WTC11 (cell line): ENCODE data around the gene FUT8. TPM values are rescaled to one million over a fixed set of nuclear protein-coding genes. Genes with fewer than 3 reads are reported as not detected.

Source experiments
- ATAC-seq: fragments of 200-7000 bp; cut with Tn5 transposase; 2 replicates; pipeline ENCODE4 v1.10.0; 2021; ENCODE audit warnings: mild to moderate bottlenecking, moderate library complexity
- CTCF ChIA-PET: fragments of 300-600 bp; sonication (Branson Sonifier 250); formaldehyde crosslinking; loops from one replicate; lab custom pipeline; 2021; ENCODE audit warnings: antibody characterized with exemption; lab: Charles Lee
- POLR2A ChIA-PET: fragments of 350-600 bp; sonication (Branson Sonifier 250); formaldehyde crosslinking; loops from one replicate; lab custom pipeline; 2021; ENCODE audit warnings: antibody characterized with exemption; lab: Charles Lee
- DNase-seq: peaks from one replicate; pipeline ENCODE4 v3.0.0; 2021; ENCODE audit warnings: low spot score
- H3K27ac Mint-ChIP-seq: 2 replicates; pipeline ENCODE4 v1.8.0; 2021; ENCODE audit warnings: mixed read lengths
- H3K27me3 Mint-ChIP-seq: 2 replicates; pipeline ENCODE4 v1.8.0; 2021; ENCODE audit warnings: low read depth, mild to moderate bottlenecking, moderate library complexity, mixed read lengths
- H3K36me3 Mint-ChIP-seq: 2 replicates; pipeline ENCODE4 v1.8.0; 2021; ENCODE audit warnings: mixed read lengths
- H3K4me1 Mint-ChIP-seq: 2 replicates; pipeline ENCODE4 v1.8.0; 2022; ENCODE audit warnings: mixed read lengths
- H3K4me3 Mint-ChIP-seq: 2 replicates; pipeline ENCODE4 v1.8.0; 2021; ENCODE audit warnings: mild to moderate bottlenecking, moderate library complexity, mixed read lengths
- H3K9me3 Mint-ChIP-seq: 2 replicates; pipeline ENCODE4 v1.8.0; 2021; ENCODE audit warnings: mixed read lengths
- ATF1 ChIP-seq: sonication (generic); formaldehyde crosslinking; IDR thresholded peaks from 2 replicates; pipeline ENCODE4 v1.8.1; 2023; ENCODE audit warnings: mild to moderate bottlenecking, moderate library complexity, missing genetic modification reagents
- CBFB ChIP-seq: sonication (generic); formaldehyde crosslinking; IDR thresholded peaks from 2 replicates; pipeline ENCODE4 v1.8.1; 2022; ENCODE audit warnings: mild to moderate bottlenecking, low read depth, missing genetic modification reagents
- EMX1 ChIP-seq: fragments of 250-450 bp; sonication (Bioruptor Pico); IDR thresholded peaks from 2 replicates; pipeline ENCODE4 v1.8.0; 2021; ENCODE audit warnings: mild to moderate bottlenecking
- ETV6 ChIP-seq: sonication (generic); formaldehyde crosslinking; IDR thresholded peaks from 2 replicates; pipeline ENCODE4 v1.8.1; 2022; ENCODE audit warnings: mild to moderate bottlenecking, missing genetic modification reagents
- FOXP1 ChIP-seq: sonication (generic); formaldehyde crosslinking; IDR thresholded peaks from 2 replicates; pipeline ENCODE4 v1.8.0; 2022; ENCODE audit warnings: missing genetic modification reagents, mild to moderate bottlenecking, moderate library complexity, borderline replicate concordance
- GRHL2 ChIP-seq: fragments of 250-450 bp; sonication (Bioruptor Pico); IDR thresholded peaks from 2 replicates; pipeline ENCODE4 v1.8.0; 2022; ENCODE audit warnings: mild to moderate bottlenecking, moderate library complexity; ENCODE audit not compliant: insufficient replicate concordance, severe bottlenecking
- JAZF1 ChIP-seq: fragments of 250-450 bp; sonication (Bioruptor Pico); IDR thresholded peaks from 2 replicates; pipeline ENCODE4 v1.9.0; 2021; ENCODE audit warnings: moderate library complexity, mild to moderate bottlenecking, inconsistent platforms
- JUN ChIP-seq: sonication (generic); formaldehyde crosslinking; IDR thresholded peaks from 2 replicates; pipeline ENCODE4 v1.8.0; 2023; ENCODE audit warnings: mild to moderate bottlenecking, missing genetic modification reagents
- KAT7 ChIP-seq: sonication (generic); formaldehyde crosslinking; IDR thresholded peaks from 2 replicates; pipeline ENCODE4 v1.8.1; 2023; ENCODE audit warnings: missing genetic modification reagents, mild to moderate bottlenecking, borderline replicate concordance
- NR3C1 ChIP-seq: sonication (generic); formaldehyde crosslinking; conservative IDR thresholded peaks from 2 replicates; pipeline ENCODE4 v1.8.1; 2023; ENCODE audit warnings: low read depth, mild to moderate bottlenecking, missing genetic modification reagents
- RELA ChIP-seq: sonication (generic); formaldehyde crosslinking; IDR thresholded peaks from 2 replicates; pipeline ENCODE4 v1.8.1; 2022; ENCODE audit warnings: missing genetic modification reagents, mild to moderate bottlenecking, borderline replicate concordance
- SOX15 ChIP-seq: fragments of 250-450 bp; sonication (Bioruptor Pico); IDR thresholded peaks from 2 replicates; pipeline ENCODE4 v1.9.0; 2021; ENCODE audit warnings: mild to moderate bottlenecking
- SP1 ChIP-seq: sonication (generic); formaldehyde crosslinking; conservative IDR thresholded peaks from 2 replicates; pipeline ENCODE4 v1.8.1; 2022; ENCODE audit warnings: missing genetic modification reagents
- ZNF138 ChIP-seq: sonication (generic); formaldehyde crosslinking; conservative IDR thresholded peaks from 2 replicates; pipeline ENCODE4 v1.8.1; 2022; ENCODE audit warnings: mild to moderate bottlenecking, moderate library complexity, missing genetic modification reagents
- total RNA-seq: library from RNA; stranded (reverse); gene quantifications from 3 replicates; pipeline ENCODE4 v1.2.3, GENCODE V29; 2021
- TF ChIP-seq, protein P1 (sequence below): sonication (generic); formaldehyde crosslinking; IDR thresholded peaks from 2 replicates; pipeline ENCODE4 v1.8.1; 2022; ENCODE audit warnings: low read depth, missing genetic modification reagents, borderline replicate concordance
- TF ChIP-seq, protein P2 (sequence below): sonication (generic); formaldehyde crosslinking; IDR thresholded peaks from 2 replicates; pipeline ENCODE4 v1.8.1; 2022; ENCODE audit warnings: missing genetic modification reagents, borderline replicate concordance
- TF ChIP-seq, protein P3 (sequence below): sonication (generic); formaldehyde crosslinking; IDR thresholded peaks from 2 replicates; pipeline ENCODE4 v1.8.0; 2022; ENCODE audit warnings: mild to moderate bottlenecking, missing genetic modification reagents
- TF ChIP-seq, protein P4 (sequence below): sonication (generic); formaldehyde crosslinking; IDR thresholded peaks from 2 replicates; pipeline ENCODE4 v1.8.1; 2023; ENCODE audit warnings: mild to moderate bottlenecking, moderate library complexity, missing genetic modification reagents
- TF ChIP-seq, protein P5 (sequence below): sonication (generic); formaldehyde crosslinking; IDR thresholded peaks from 2 replicates; pipeline ENCODE4 v1.8.0; 2022; ENCODE audit warnings: mild to moderate bottlenecking, missing genetic modification reagents

The FUT8 gene
- total RNA-seq, 1 experiment from 2014 or later: 37.9 TPM

DNA sequence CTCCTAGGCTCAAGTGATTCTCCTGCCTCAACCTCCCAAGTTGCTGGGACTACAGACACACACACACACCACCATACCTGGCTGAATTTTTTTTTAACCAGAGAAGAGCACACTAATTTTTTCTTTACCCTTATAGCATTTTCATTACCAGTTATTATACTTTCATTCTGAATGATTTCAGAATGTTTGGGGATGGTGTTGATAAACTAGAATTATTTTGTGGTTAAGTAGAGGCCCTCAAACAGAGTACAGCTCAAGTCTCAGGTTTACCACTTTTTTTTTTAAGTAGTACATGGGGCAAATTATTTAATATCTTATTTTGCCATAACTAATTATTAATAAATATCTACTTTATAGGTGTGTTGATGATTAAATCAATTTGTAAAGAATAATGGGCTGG, 86.6 kb downstream of the FUT8 start (continued):
- TF ChIP-seq, protein P1, sequence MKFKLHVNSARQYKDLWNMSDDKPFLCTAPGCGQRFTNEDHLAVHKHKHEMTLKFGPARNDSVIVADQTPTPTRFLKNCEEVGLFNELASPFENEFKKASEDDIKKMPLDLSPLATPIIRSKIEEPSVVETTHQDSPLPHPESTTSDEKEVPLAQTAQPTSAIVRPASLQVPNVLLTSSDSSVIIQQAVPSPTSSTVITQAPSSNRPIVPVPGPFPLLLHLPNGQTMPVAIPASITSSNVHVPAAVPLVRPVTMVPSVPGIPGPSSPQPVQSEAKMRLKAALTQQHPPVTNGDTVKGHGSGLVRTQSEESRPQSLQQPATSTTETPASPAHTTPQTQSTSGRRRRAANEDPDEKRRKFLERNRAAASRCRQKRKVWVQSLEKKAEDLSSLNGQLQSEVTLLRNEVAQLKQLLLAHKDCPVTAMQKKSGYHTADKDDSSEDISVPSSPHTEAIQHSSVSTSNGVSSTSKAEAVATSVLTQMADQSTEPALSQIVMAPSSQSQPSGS: no peak

DNA sequence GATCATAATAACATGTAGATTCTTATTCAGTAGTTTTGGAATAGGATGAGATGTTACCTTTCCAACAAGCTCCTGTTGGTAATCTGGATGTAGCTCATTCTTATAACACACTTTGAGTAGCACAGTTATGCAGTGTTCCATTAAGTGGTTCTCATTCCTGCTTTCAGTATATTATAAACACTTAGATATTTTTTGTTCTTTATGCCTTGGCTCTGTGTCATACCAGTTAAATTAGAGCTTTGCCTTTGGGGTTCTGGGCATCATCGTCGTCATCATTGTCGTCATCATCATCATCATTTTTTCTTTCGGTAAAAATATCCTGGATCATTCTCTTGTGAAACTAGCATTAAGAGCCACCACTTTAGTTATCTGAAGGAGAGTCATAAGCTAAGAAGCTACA, 87.5 kb downstream of the FUT8 start:
- no peak overlapping the region for H3K27ac Mint-ChIP-seq
- ATAC-seq (no peak), DNase-seq (no peak)
- no peaks in the 10 kb centered on the region for H3K4me1 Mint-ChIP-seq
- H3K27me3 Mint-ChIP-seq: peaks cover 48% of the 10 kb centered on the region
- CTCF ChIA-PET: no interaction called here
- H3K4me3 Mint-ChIP-seq: no peak overlapping the region
- H3K36me3 Mint-ChIP-seq: peaks cover 7% of the 10 kb centered on the region
- TF ChIP-seq ETV6 (CRISPR knock-in tag) (no peak), JUN (CRISPR knock-in tag) (no peak), FOXP1 (CRISPR knock-in tag) (no peak), CBFB (CRISPR knock-in tag) (no peak), RELA (no peak), SP1 (CRISPR knock-in tag) (no peak)
- TF ChIP-seq, protein P2, sequence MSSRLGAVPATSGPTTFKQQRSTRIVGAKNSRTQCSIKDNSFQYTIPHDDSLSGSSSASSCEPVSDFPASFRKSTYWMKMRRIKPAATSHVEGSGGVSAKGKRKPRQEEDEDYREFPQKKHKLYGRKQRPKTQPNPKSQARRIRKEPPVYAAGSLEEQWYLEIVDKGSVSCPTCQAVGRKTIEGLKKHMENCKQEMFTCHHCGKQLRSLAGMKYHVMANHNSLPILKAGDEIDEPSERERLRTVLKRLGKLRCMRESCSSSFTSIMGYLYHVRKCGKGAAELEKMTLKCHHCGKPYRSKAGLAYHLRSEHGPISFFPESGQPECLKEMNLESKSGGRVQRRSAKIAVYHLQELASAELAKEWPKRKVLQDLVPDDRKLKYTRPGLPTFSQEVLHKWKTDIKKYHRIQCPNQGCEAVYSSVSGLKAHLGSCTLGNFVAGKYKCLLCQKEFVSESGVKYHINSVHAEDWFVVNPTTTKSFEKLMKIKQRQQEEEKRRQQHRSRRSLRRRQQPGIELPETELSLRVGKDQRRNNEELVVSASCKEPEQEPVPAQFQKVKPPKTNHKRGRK (CRISPR knock-in tag): no peak
- TF ChIP-seq, all 79 proteins: peak for 0
- peaks cover 12% of the 10 kb centered on the region for H3K9me3 Mint-ChIP-seq
- POLR2A ChIA-PET: interaction anchor here (0.6 kb wide), 2 partner anchors 14 to 182 kb away, joined by 3 read pairs; no protein-coding TSS in a partner anchor

DNA sequence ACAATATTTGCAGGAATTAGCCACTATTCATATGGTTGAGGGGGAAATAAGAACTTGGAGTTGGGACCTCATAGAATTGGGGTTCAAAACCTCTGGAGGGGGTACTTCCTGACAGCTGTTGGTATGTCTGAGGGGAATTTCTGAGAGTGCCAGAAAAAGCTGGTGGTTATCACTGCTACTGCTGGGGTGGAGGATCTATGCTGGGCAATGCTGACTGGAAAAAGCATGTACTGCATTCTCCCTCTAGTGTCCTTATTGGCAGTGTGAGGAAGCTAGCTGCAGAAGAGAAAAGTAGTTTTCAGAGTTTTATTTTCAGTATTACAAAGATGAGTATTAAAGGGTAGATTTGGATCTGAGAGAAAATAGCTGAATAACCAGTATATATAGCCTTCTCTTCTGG, 88.8 kb downstream of the FUT8 start:
- peaks cover 6% of the 10 kb centered on the region for H3K9me3 Mint-ChIP-seq
- TF ChIP-seq GRHL2 (CRISPR knock-in tag) (no peak), SOX15 (CRISPR knock-in tag) (no peak), RELA (no peak), EMX1 (CRISPR knock-in tag) (no peak), SP1 (CRISPR knock-in tag) (no peak), KAT7 (CRISPR knock-in tag) (no peak), ZNF138 (CRISPR knock-in tag) (no peak), NR3C1 (CRISPR knock-in tag) (no peak), ATF1 (CRISPR knock-in tag) (no peak), JAZF1 (CRISPR knock-in tag) (no peak)
- TF ChIP-seq, protein P3, sequence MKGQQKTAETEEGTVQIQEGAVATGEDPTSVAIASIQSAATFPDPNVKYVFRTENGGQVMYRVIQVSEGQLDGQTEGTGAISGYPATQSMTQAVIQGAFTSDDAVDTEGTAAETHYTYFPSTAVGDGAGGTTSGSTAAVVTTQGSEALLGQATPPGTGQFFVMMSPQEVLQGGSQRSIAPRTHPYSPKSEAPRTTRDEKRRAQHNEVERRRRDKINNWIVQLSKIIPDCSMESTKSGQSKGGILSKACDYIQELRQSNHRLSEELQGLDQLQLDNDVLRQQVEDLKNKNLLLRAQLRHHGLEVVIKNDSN: no peak
- TF ChIP-seq, protein P4, sequence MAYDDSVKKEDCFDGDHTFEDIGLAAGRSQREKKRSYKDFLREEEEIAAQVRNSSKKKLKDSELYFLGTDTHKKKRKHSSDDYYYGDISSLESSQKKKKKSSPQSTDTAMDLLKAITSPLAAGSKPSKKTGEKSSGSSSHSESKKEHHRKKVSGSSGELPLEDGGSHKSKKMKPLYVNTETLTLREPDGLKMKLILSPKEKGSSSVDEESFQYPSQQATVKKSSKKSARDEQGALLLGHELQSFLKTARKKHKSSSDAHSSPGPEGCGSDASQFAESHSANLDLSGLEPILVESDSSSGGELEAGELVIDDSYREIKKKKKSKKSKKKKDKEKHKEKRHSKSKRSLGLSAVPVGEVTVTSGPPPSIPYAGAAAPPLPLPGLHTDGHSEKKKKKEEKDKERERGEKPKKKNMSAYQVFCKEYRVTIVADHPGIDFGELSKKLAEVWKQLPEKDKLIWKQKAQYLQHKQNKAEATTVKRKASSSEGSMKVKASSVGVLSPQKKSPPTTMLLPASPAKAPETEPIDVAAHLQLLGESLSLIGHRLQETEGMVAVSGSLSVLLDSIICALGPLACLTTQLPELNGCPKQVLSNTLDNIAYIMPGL (CRISPR knock-in tag): no peak
- TF ChIP-seq, protein P5, sequence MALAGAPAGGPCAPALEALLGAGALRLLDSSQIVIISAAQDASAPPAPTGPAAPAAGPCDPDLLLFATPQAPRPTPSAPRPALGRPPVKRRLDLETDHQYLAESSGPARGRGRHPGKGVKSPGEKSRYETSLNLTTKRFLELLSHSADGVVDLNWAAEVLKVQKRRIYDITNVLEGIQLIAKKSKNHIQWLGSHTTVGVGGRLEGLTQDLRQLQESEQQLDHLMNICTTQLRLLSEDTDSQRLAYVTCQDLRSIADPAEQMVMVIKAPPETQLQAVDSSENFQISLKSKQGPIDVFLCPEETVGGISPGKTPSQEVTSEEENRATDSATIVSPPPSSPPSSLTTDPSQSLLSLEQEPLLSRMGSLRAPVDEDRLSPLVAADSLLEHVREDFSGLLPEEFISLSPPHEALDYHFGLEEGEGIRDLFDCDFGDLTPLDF (CRISPR knock-in tag): no peak
- TF ChIP-seq, all 79 proteins: peak for 0
- ATAC-seq (no peak), DNase-seq (no peak)
- H3K36me3 Mint-ChIP-seq: peaks cover 5% of the 10 kb centered on the region
- H3K4me1 Mint-ChIP-seq: no peaks in the 10 kb centered on the region
- no peak overlapping the region for H3K27ac Mint-ChIP-seq
- H3K27me3 Mint-ChIP-seq: peaks cover 61% of the 10 kb centered on the region
- POLR2A ChIA-PET: no interaction called here
- H3K4me3 Mint-ChIP-seq: no peak overlapping the region
- CTCF ChIA-PET: interaction anchor here (0.6 to 1.6 kb wide), 2 partner anchors 86 to 121 kb away, joined by 3 to 14 read pairs; no protein-coding TSS in a partner anchor
